ENCODE measurements around the gene KRTAP5-8.
"Not testable (repeated sequence)": the region's sequence is repeated elsewhere in the genome, so short reads cannot be mapped to it uniquely, and the experiment has no call there.

The KRTAP5-8 gene

GRCh38 chr11:71530602-71531001 lies 7.2 kb upstream of the KRTAP5-8 start:
- TF ChIP-seq CTCF (IDR thresholded peaks at IDR 0.05), result no peak
- Histone ChIP-seq H3K4me3 (no peak overlapping the region), H3K27ac (no peak overlapping the region)
- DNase-seq (ENCODE audit: low spot score), result no peak

GRCh38 chr11:71532036-71532610 lies 5.7 kb upstream of the KRTAP5-8 start:
- no peak for DNase-seq (ENCODE audit: low spot score)
- no peak for TF ChIP-seq CTCF (IDR thresholded peaks at IDR 0.05)
- no peak overlapping the region for H3K4me3 ChIP-seq
- no peak overlapping the region for H3K27ac ChIP-seq

GRCh38 chr11:71534711-71535608 lies 2.9 kb upstream of the KRTAP5-8 start:
- not testable (repeated sequence) for DNase-seq (ENCODE audit: low spot score); H3K4me3 ChIP-seq; H3K27ac ChIP-seq

GRCh38 chr11:71535825-71536224 lies 2.0 kb upstream of the KRTAP5-8 start:
- no peak for DNase-seq (ENCODE audit: low spot score)
- TF ChIP-seq CTCF (IDR thresholded peaks at IDR 0.05), result no peak
- Histone ChIP-seq H3K27ac (no peak overlapping the region), H3K4me3 (no peak overlapping the region)

- no peak for DNase-seq (ENCODE audit: low spot score)
- no peak for TF ChIP-seq CTCF (IDR thresholded peaks at IDR 0.05)
- H3K4me3 ChIP-seq, result no peak overlapping the region
Observed at GRCh38 chr11:71537537-71537936, 288 bp upstream of the KRTAP5-8 start.

GRCh38 chr11:71538666-71538990 lies 803 bp downstream of the KRTAP5-8 start:
- Histone ChIP-seq H3K4me3 (no peak overlapping the region), H3K27ac (no peak overlapping the region)
- no peak for DNase-seq (ENCODE audit: low spot score)
- no peak for TF ChIP-seq CTCF (IDR thresholded peaks at IDR 0.05)

More at GRCh38 chr11:71537537-71537936, 288 bp upstream of the KRTAP5-8 start:
- no peak overlapping the region for H3K27ac ChIP-seq

- Histone ChIP-seq H3K4me3 (no peak overlapping the region), H3K27ac (no peak overlapping the region)
- no peak for TF ChIP-seq CTCF (IDR thresholded peaks at IDR 0.05)
- no peak for DNase-seq (ENCODE audit: low spot score)
Observed at GRCh38 chr11:71539017-71539416, 1.2 kb downstream of the KRTAP5-8 start.

- not testable (repeated sequence) for H3K4me3 ChIP-seq; H3K27ac ChIP-seq; DNase-seq (ENCODE audit: low spot score)
Observed at GRCh38 chr11:71539971-71540370, 2.1 kb downstream of the KRTAP5-8 start.

GRCh38 chr11:71540521-71541304 lies 2.9 kb downstream of the KRTAP5-8 start:
- H3K27ac ChIP-seq; H3K4me3 ChIP-seq; DNase-seq (ENCODE audit: low spot score): not testable (repeated sequence)

Data from coronary artery (tissue), 2 donors.